ENCODE results near the gene DFFA. TPM values are rescaled to one million over a fixed set of nuclear protein-coding genes. Genes with fewer than 3 reads are reported as not detected.
A peak's percentile ranks its signal among the peaks of the same experiment; 100 is the strongest.

The DFFA gene
- total RNA-seq, 1 donor from 2014 or later, result 28.6 TPM

- peak overlapping the region; percentile 45 for H3K4me3 ChIP-seq
- H3K27ac ChIP-seq (replicated peaks), result peak overlapping the region; percentile 70
- peak; percentile 89 for TF ChIP-seq CTCF (IDR thresholded peaks at IDR 0.05; ENCODE audit: borderline replicate concordance)
- H3K9me3 ChIP-seq (replicated peaks), result no peaks in the 10 kb centered on the region
- intact Hi-C loops (cut with micrococcal nuclease), result no loop called here
- H3K27me3 ChIP-seq (ENCODE audit: low read depth), result no peaks in the 10 kb centered on the region
- peaks cover 7% of the 10 kb centered on the region for H3K36me3 ChIP-seq
- peak; percentile 71 for DNase-seq
- peaks cover 33% of the 10 kb centered on the region for H3K4me1 ChIP-seq
These were observed 22.6 kb upstream of the DFFA start for GRCh38 chr1:10494754-10495474.

GRCh38 chr1:10494418-10494753 lies 22.1 kb upstream of the DFFA start:
- H3K9me3 ChIP-seq (replicated peaks), result no peaks in the 10 kb centered on the region
- H3K27ac ChIP-seq (replicated peaks), result no peak overlapping the region
- H3K4me1 ChIP-seq, result peaks cover 38% of the 10 kb centered on the region
- DNase-seq, result no peak
- H3K4me3 ChIP-seq, result no peak overlapping the region
- peaks cover 7% of the 10 kb centered on the region for H3K36me3 ChIP-seq
- no peak for TF ChIP-seq CTCF (IDR thresholded peaks at IDR 0.05; ENCODE audit: borderline replicate concordance)
- H3K27me3 ChIP-seq (ENCODE audit: low read depth), result no peaks in the 10 kb centered on the region
- intact Hi-C loops (cut with micrococcal nuclease), result no loop called here

- intact Hi-C loops (cut with micrococcal nuclease), result no loop called here
- no peak for TF ChIP-seq CTCF (IDR thresholded peaks at IDR 0.05; ENCODE audit: borderline replicate concordance)
- peaks cover 29% of the 10 kb centered on the region for H3K4me1 ChIP-seq
- no peak for DNase-seq
- no peak overlapping the region for H3K27ac ChIP-seq (replicated peaks)
- no peaks in the 10 kb centered on the region for H3K27me3 ChIP-seq (ENCODE audit: low read depth)
- H3K36me3 ChIP-seq, result no peaks in the 10 kb centered on the region
- H3K9me3 ChIP-seq (replicated peaks), result no peaks in the 10 kb centered on the region
- H3K4me3 ChIP-seq, result no peak overlapping the region
These were observed 18.1 kb upstream of the DFFA start for GRCh38 chr1:10490286-10490970.

- no peak for TF ChIP-seq CTCF (IDR thresholded peaks at IDR 0.05; ENCODE audit: borderline replicate concordance)
- no peaks in the 10 kb centered on the region for H3K36me3 ChIP-seq
- H3K27me3 ChIP-seq (ENCODE audit: low read depth), result no peaks in the 10 kb centered on the region
- no peaks in the 10 kb centered on the region for H3K9me3 ChIP-seq (replicated peaks)
- peaks cover 19% of the 10 kb centered on the region for H3K4me1 ChIP-seq
- DNase-seq, result no peak
- intact Hi-C loops (cut with micrococcal nuclease), result no loop called here
- no peak overlapping the region for H3K4me3 ChIP-seq
- H3K27ac ChIP-seq (replicated peaks), result no peak overlapping the region
These were observed 17.1 kb upstream of the DFFA start for GRCh38 chr1:10489291-10490055.

GRCh38 chr1:10484521-10484920 lies 12.2 kb upstream of the DFFA start:
- Histone ChIP-seq H3K27ac (replicated peaks) (no peak overlapping the region), H3K27me3 (ENCODE audit: low read depth) (no peaks in the 10 kb centered on the region), H3K4me1 (peaks cover under 1% of the 10 kb centered on the region), H3K4me3 (no peak overlapping the region), H3K36me3 (no peaks in the 10 kb centered on the region), H3K9me3 (replicated peaks) (no peaks in the 10 kb centered on the region)
- intact Hi-C loops (cut with micrococcal nuclease), result no loop called here
- no peak for TF ChIP-seq CTCF (IDR thresholded peaks at IDR 0.05; ENCODE audit: borderline replicate concordance)
- DNase-seq, result no peak
